Stimulated activated naive CD4-positive, alpha-beta T cell (primary cell): ENCODE data around the gene RELB.
A peak's percentile ranks its signal among the peaks of the same experiment; 100 is the strongest.

Experiments
- DNase-seq, 6 experiments: peaks; one replicate each; lab custom pipeline; 2025; lab: John Stamatoyannopoulos, UW

The RELB gene

GRCh38 chr19:45079911-45080370, 78.7 kb downstream of the RELB start:
- DNase-seq: no peak

- DNase-seq: no peak
Measured at GRCh38 chr19:45082170-45082569, 80.9 kb downstream of the RELB start.

- no peak for DNase-seq
Measured at GRCh38 chr19:45086480-45086879, 85.2 kb downstream of the RELB start.

GRCh38 chr19:45087531-45087930, 86.3 kb downstream of the RELB start:
- DNase-seq: peak in 3 of 6 experiments; percentile 7 to 22 (median 11)
